HG03135 (cell line): Measurements from ENCODE around the gene HACL1.
"Not testable (repeated sequence)": the region's sequence is repeated elsewhere in the genome, so short reads cannot be mapped to it uniquely, and the experiment has no call there.

ENCODE experiments used
- ATAC-seq: cut with Tn5 transposase; IDR thresholded peaks from one replicate; pipeline ENCODE4 v1.9.1; 2021; ENCODE audit warnings: mild to moderate bottlenecking, moderate library complexity; ENCODE audit not compliant: unreplicated experiment

HACL1 gene

DNA sequence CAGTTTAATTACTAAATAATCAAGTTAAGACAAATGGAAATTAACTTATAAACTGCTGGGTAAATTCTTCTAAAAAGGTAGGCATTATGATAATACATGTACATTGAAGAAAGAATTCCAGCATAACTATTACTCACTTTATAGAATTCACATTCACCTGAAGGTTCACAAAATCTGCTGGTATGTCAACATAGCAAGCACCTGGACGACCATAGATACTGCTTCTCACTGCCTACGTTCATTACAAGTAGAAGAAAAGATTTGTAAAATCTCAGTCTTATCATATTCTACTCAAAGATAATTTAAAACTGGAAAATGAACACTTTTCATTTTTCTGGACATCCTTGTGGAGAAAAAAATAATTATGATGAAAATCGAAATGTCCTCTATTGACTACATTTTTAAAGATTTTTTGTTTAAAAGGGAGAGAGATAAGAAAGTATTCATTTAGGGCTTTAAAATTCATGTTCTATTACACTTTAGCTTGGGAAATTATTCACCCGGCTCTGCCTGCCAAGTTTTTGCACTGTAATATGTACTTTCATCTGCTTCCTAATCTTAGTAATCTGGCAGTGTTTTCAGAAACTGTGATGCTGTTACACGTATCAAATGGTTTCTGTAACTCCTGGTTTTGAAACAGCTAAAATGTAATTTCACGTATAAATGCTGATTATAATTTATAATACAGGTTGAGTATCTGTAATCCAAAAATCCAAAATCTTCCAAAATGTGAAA lies 16.1 kb downstream of the HACL1 start:
- ATAC-seq = no peak

DNA sequence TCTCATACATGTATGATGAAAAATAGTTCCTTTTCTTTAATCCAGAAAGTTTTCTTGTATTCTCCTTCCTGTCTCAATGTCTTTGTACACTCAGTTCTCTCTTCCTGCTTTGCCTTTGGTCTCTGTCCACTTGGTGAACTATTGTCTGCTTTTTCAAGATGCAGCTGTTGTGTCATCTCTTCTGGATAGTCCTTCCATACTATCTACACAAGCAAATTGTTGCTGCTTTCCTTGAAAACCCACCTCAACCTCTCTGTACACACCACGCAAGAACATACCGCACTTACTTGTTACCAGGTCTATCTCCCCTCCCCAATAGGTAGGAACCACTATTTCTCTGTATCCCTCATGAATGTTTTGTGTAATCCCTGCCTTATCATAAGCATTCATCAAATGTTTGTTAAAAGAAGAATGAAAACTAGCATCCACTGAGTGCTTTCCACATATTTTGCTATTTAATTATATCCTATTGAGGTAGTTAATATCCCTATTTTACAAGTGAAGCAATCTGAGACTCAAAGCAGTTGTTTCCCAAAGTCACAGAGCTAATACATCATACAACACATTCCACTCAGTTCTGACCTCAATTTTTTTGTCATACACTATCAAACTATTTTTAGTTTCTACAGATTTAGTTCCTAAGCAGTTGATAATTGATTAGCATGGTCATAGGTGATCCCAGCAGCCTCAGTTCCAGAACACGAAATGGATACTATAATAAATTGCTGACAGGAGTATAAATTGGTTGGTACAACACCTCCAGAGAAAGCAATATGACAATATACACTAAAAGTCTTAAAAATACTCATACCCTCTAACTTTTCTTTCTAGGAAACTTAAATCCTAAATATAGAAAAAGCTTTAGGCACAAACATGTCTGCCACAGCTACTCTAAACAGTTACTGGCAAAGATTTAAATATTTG lies 19.6 kb downstream of the HACL1 start:
- no peak for ATAC-seq

DNA sequence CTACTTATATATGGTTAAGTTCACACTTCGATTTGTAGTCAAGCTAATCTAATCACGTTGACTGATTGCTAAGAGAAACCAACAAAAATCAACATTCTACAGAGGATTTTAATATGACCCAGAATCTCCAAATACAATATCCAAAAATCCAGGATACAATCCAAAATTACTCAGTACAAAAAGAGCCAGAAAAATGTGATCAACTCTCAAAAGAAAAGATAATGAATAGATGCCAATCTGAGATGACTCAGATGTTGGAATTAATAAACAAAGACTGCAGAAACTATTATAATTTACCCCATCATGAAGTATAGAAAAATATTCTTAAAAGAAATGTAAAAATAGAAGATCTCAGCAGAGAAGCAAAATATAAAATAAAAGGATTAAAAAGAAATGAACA lies 22.3 kb downstream of the HACL1 start:
- no peak for ATAC-seq

DNA sequence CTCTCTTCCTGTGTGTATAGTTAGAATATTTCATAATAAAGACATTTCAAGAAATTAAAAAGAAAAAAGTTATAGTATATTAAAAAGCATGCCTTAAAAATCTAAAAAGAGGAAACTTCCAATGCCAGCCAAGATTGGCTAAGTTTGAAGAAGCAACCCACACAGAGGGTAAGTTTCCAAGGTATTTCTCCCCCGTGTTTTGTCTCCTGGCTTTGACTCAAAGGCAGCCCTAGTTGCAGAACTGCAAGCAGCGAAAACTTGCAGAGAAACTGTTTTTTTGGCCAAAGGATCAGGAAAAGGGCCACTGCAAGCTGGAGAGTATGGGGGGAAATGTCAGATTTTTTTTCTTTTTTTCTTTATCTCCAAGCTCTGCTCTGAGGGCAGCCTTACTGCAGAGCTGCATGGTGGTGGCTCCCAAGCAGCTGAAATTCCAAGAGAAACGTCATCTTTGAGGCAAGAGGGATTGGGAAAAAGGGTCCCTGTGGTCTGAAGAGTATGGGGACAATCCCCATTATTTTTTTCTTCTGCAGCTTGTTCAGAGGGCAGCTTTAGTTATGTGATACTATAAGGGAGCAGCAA lies 23.0 kb downstream of the HACL1 start:
- ATAC-seq = no peak

DNA sequence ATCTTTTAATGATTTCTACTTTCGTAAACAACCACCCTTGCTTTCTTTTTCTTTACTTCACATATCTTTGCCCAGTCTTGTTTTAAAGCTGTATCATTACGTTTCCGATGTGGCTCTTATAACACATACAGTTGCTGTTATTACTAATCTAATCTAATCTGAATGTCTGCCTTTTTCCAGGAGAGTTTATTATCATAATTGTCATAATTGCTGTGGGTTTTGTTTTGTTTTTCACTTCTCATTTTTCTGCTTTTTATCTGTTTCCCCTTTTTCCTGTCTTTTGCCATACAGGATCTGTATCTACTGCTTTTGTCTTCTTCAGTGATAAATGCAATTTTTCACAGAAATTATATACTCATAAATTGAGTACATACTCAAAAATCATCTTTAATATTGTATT lies 24.9 kb downstream of the HACL1 start:
- no peak for ATAC-seq

DNA sequence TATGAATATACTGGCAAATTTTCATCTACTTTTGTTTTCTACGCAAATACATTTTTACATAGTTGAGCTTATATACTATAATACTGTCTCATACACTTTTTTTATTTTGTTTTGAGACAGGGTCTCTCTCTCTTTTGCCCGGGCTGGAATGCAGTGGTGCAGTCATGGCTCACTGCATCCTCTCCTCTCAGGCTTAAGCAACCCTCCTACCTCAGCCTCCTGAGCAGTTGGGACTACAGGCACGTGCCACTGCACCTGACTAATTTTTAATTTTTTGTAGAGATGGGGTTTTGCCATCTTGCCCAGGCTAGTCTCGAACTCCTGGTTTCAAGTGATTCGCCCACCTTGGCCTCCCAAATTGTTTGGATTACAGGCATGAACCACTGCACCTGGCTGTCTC lies 25.9 kb downstream of the HACL1 start:
- ATAC-seq = no peak

DNA sequence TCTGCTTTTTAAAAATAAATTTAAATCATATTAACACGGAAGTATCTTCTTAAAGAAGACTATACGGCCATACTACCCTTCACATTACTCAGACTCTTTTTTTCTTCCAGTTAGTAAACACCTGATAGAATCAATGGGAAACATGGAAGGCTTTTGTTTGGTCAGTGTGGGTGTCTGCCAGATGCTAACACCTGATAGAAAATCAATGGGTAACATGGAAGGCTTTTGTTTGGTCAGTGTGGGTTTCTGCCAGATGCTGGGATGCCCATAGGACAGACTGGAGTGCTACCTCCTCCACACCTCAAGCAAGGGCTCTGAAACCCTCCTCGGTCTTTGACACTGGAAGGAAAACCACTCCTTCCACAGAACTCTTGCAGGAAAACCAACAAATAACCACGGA lies 29.2 kb downstream of the HACL1 start:
- ATAC-seq = no peak

DNA sequence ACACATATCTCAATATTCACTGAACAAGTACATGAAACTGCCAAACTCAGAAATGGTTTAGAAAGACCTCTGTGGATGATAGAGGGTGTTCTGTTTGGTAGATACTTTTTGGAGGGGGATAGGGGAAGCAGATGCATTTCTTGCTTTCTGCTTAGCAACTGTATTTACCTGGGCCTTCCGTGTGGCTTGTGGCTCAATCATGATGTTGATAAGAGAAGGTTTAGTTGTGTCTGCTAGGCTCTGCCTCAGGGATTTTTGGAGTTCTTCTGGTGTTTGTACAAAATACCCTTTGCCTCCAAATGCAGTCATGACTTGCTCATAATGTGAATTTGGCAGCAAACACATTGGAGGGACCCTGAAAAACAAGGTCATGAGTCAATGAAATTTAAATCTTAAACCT lies 38.2 kb downstream of the HACL1 start:
- ATAC-seq = no peak

DNA sequence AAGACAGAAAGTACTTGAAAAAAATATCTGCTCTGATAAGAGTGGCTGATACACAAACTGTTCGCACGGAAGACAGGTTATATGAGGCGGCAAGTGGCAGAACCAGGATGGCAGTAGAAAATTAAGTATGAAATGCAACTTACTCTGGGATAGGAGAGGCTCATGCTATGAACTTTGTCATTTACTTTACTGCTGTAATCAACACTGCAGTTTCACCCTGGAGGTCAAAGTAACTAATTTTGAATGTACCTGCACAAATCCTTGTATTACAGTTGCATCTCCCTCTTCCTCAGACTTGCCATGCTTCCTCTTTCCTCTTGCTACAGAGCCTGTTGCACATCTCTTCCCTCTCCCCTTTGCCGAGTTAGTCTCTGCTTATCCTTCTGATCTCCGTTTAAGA lies 38.8 kb downstream of the HACL1 start:
- ATAC-seq = no peak

DNA sequence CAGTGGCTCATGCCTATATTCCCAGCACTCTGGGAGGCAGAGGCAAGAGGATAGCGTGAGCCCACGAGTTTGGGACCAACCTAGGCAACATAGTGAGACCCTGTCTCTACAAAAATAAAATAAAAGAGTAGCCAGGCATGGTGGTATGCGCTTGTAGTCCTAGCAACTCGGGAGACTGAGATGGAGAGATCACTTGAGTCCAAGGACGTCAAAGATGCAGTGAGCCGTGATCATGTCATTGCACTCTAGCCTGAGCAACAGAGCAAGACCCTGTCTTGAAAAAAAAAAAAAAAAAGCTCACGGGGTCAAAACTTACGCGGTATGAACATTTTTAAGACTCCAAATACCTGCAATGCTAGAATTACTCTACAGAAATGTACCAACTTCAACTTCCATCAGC lies 42.8 kb downstream of the HACL1 start:
- ATAC-seq = no peak

DNA sequence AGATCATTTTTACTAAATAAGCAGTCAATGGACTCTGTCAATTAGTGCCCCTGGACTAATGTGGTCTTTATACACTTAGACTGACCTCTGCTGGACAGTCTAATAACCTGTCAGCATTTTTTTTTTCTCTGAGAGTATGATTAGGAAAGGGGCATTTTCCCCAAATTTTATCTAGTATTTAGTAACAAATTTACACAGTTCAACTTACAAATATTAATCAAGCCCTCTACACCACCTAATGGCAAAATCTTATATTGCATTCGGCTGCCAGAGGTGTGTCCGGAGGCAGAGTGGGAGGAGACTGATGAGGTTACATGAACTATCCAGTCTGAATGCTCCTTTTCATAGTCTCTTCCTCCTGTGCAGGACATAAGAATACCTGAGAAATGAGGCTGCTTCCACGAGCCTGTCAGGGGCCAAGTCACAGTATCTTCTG lies 43.8 kb downstream of the HACL1 start:
- peak; percentile 59 for ATAC-seq

DNA sequence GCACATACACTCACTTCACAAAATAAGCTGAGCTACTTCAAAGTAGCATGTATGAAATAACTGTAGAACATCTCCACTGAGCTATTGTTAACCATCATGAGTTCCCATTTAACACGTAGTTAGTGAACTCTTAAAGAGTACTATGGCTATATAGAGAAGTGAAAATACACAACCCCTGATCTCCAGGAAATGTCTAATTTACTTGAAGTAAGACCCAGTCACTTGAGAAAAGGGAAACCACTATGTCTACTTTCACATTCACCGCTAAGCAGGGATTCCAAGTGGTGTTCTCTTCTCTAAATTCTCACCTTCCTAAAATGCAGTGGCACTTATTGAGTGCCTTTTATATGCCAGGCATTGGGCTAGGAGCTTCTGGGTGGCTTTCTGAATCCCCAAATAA lies 44.9 kb downstream of the HACL1 start:
- ATAC-seq = peak; percentile 87

DNA sequence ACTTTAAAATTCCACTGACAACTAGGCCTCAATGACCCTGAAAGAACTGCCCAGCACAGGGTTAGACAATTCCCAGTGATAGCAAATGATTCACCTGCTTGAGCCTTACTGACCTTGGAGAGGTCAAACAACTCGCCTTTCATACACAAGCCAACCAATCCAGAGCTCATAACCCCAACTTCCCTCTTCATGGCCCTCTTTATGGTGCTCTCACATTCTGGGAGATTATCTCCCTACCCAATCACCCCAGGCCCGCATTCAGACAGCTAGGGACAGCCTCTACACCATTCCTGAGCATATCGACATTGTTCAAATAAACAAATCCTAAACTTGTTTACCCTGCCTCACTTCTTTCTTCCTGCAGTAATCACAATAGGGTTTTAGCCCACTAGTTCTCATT lies 47.6 kb downstream of the HACL1 start:
- ATAC-seq = no peak

DNA sequence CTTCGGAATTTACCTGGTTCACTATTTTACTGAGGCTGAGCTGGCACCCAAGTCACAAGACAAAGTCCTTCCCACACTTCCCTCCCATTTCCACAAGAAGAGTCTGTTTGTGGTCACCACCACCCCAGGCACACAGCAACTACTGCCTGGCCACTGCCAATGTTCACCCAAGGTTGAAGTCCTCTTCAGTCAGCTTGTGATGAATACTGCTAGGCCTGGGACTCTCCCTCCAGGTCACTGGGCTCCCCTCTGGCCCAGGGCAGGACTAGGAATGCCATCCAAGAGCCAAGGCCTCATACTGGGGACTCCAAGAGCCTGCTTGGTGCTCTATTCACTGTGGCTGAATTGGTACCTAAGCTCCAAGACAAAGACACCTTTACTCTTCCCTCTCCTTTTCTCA lies 49.5 kb downstream of the HACL1 start:
- no peak for ATAC-seq

DNA sequence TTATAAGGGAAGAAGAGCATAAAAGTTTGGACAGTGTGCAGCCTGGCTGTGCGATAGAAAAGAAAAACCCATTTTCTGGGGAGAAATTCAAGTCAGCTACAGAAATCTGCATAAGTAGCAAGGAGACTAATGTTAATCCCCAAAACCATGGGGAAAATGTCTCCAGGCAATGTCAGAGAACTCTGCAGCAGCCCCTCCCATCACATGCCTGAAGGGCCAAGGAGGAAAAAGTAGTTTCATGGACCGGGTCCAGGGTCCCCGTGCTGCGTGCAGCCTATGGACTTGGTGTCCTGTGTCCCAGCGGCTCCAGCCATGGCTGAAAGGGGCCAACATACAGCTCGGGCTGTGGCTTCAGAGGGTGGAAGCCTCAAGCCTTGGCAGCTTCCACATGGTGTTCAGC lies 51.5 kb downstream of the HACL1 start:
- no peak for ATAC-seq

DNA sequence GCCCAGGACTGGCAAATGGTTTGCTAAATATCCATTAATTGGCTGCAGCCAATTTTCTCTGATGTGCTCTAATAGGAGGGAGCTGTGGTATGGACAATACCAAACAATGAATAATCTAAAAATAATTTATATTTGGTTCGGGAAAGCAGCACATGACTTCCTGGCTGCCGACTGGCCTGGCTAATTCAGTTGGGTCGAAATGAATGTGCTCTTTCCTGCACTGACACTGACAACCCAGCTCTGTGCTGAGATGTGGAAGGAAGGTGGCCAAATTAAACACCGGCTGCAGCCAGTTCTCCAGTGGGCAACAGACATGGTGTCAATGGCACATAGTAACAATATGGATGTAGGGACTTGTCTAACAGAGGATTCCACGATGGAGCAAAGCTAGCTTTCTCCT lies 58.8 kb downstream of the HACL1 start:
- ATAC-seq = no peak

DNA sequence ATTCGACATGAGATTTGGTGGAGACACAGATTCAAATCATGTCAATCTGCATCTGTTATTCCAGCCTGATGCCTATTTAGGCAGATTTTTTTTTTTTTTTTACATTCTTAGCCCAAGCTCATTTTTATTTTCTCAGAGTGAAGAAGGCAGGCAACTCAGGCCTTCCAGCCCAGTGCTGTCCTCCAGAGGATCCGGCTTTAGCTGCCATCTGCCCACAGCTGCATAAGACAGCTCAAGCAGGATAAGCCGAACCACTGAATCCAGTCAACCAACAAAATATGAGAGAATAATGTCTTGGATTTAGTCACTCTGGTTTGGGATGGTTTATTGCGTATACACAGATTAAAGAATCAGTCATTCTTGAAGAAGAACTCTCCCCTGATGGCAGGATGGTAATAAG lies 60.0 kb downstream of the HACL1 start:
- ATAC-seq = no peak

DNA sequence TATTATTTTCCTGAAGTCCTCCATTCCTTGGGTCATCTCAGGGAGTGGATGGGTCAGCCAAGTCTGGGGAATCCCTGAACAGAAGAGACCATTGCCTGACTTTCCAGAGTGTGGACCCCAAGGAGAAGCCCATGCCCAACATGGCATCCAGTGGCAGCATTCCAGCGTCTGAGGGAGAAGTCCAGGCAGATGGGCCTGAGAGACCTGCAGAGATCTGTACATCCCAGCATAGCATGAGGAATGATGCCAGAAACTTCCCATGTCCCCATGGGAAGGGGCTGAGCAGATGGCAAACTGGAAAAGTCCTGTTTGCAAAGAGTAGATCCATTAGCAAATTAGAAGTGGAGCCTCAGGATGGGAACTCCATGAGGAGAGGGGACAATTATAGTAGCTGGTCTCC lies 62.3 kb downstream of the HACL1 start:
- ATAC-seq = no peak

DNA sequence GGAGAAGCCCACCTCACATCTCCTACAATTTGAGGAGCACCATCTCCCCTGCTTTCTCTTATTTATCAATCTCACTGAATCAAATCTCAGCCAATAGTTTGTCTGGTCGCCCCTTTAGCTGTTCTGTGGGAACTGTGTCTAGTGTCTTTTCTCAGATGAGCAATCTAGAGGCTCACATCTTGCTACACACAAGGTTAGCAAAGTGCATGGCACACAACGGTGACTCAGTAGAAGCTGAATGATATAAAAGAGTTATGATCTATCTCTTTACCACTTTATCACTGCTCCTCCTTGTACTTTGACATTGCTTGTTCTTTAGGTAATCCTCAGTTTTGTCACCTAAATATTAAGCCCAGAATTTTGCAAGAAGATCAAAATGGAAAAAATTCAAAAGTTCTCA lies 63.0 kb downstream of the HACL1 start:
- ATAC-seq = no peak

DNA sequence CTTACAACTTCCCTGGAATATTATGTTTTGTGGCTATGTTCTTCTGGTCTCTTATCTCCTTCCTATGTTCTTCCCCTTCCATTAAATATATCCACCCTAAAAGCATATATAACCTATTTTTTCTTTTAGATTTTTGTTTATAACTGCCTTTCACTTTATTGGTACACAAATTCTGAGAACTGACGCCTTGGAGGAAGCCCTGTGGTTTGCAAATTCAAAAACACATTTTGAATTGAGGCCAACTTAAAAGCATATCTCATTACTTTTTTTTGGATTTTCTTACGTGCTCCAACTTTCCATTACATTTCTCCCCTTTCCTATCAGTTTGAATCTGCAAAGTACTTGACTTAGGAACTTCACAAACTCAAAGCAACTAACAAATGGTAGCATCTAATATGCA lies 64.5 kb downstream of the HACL1 start:
- ATAC-seq = no peak

DNA sequence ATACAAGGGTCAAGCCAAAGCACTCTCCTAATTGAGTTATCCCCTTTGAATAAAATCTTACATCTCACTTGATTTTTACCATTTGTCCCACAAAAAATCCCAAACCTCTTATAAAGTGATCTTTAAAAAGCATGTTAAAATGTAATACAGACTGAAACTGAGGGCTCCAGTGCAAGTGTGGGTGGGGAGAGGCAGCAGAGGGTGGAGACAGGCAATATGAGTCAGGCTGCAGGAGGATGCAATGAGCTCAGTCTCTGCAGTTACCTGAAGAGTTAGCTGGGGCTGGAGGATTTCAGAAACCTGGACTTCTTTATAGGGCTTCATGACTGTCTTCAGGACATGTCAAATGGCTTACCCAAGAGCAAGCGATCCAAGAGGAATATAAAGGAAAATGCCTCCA lies 65.6 kb downstream of the HACL1 start:
- ATAC-seq = no peak

DNA sequence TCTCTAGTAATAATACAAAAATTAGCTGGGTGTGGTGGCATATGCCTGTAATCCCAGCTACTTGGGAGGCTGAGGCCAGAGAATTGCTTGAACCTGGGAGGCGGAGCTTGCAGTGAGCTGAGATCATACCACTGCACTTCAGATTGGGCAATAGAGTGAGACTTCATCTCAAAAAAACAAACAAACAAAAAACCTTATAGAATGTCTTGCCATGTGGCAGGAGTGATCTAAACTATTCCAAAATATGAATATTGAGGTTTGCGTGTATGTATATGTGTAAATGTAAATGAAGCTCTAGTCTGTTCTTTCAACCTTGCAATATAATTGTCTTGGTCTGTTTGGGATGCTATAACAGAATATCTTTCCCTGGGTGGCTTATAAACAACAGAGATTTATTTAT lies 68.8 kb downstream of the HACL1 start:
- not testable (repeated sequence) for ATAC-seq
